ENCODE data around the gene PXMP2.

PXMP2 gene

GRCh38 chr12:132707241-132707640 lies 19.9 kb downstream of the PXMP2 start:
- DNase-seq: peak; percentile 65
- no peak overlapping the region for H3K27ac ChIP-seq (ENCODE audit: low read depth, low read length)
- H3K4ac ChIP-seq (ENCODE audit: low read depth, low read length): no peak overlapping the region
- H3K4me2 ChIP-seq (ENCODE audit: low read length): no peak overlapping the region
- no peak overlapping the region for H2BK5ac ChIP-seq (ENCODE audit: low read length)
- WGBS (ENCODE audit: extremely low coverage, insufficient coverage, low lambda C conversion rate): no CpG with 5 or more reads among the region's 6 CpGs
- H3K18ac ChIP-seq (ENCODE audit: low read length): no peak overlapping the region
- no peak overlapping the region for H2BK15ac ChIP-seq (replicated peaks; ENCODE audit: low read depth)
- no peak overlapping the region for H4K8ac ChIP-seq (ENCODE audit: low read depth, low read length)
- H3K56ac ChIP-seq (ENCODE audit: low read length): no peak overlapping the region
- H3K4me3 ChIP-seq (ENCODE audit: low read length): no peak overlapping the region
- H3K27me3 ChIP-seq (ENCODE audit: insufficient read depth, low read length, poor library complexity): no peaks in the 10 kb centered on the region
- no peaks in the 10 kb centered on the region for H3K36me3 ChIP-seq (ENCODE audit: control insufficient read depth, insufficient read depth, low read length)
- H3K9ac ChIP-seq (ENCODE audit: low read length): no peak overlapping the region
- no peaks in the 10 kb centered on the region for H3K4me1 ChIP-seq (ENCODE audit: control insufficient read depth, low read depth, low read length)
- H3K79me1 ChIP-seq (ENCODE audit: low read length): peaks cover 3% of the 10 kb centered on the region
- H2BK120ac ChIP-seq (ENCODE audit: low read depth, low read length): no peak overlapping the region
- H3K23ac ChIP-seq (ENCODE audit: low read length): no peak overlapping the region
- H3K79me2 ChIP-seq (ENCODE audit: control insufficient read depth, insufficient read depth, low read length): peaks cover 10% of the 10 kb centered on the region
- no peak overlapping the region for H4K5ac ChIP-seq (ENCODE audit: low read length)
- no peak overlapping the region for H2AK5ac ChIP-seq (ENCODE audit: low read length)

GRCh38 chr12:132708150-132708549 lies 20.8 kb downstream of the PXMP2 start:
- peaks cover 4% of the 10 kb centered on the region for H3K79me1 ChIP-seq (ENCODE audit: low read length)
- H2BK5ac ChIP-seq (ENCODE audit: low read length): no peak overlapping the region
- no peak overlapping the region for H2BK15ac ChIP-seq (replicated peaks; ENCODE audit: low read depth)
- peaks cover 13% of the 10 kb centered on the region for H3K79me2 ChIP-seq (ENCODE audit: control insufficient read depth, insufficient read depth, low read length)
- H3K4me3 ChIP-seq (ENCODE audit: low read length): no peak overlapping the region
- no peaks in the 10 kb centered on the region for H3K27me3 ChIP-seq (ENCODE audit: insufficient read depth, low read length, poor library complexity)
- no CpG with 5 or more reads among the region's 2 CpGs for WGBS (ENCODE audit: extremely low coverage, insufficient coverage, low lambda C conversion rate)
- no peak overlapping the region for H3K23ac ChIP-seq (ENCODE audit: low read length)
- H3K27ac ChIP-seq (ENCODE audit: low read depth, low read length): no peak overlapping the region
- no peaks in the 10 kb centered on the region for H3K36me3 ChIP-seq (ENCODE audit: control insufficient read depth, insufficient read depth, low read length)
- H3K4me1 ChIP-seq (ENCODE audit: control insufficient read depth, low read depth, low read length): no peaks in the 10 kb centered on the region
- H3K4me2 ChIP-seq (ENCODE audit: low read length): no peak overlapping the region
- DNase-seq: no peak
- no peak overlapping the region for H2BK120ac ChIP-seq (ENCODE audit: low read depth, low read length)
- no peak overlapping the region for H3K56ac ChIP-seq (ENCODE audit: low read length)
- H4K5ac ChIP-seq (ENCODE audit: low read length): no peak overlapping the region
- H3K4ac ChIP-seq (ENCODE audit: low read depth, low read length): no peak overlapping the region
- H3K9ac ChIP-seq (ENCODE audit: low read length): no peak overlapping the region
- H4K8ac ChIP-seq (ENCODE audit: low read depth, low read length): no peak overlapping the region
- no peak overlapping the region for H2AK5ac ChIP-seq (ENCODE audit: low read length)
- no peak overlapping the region for H3K18ac ChIP-seq (ENCODE audit: low read length)

- Histone ChIP-seq H2BK5ac (ENCODE audit: low read length) (no peak overlapping the region), H3K36me3 (ENCODE audit: control insufficient read depth, insufficient read depth, low read length) (peaks cover 4% of the 10 kb centered on the region), H2BK15ac (replicated peaks; ENCODE audit: low read depth) (no peak overlapping the region), H3K9ac (ENCODE audit: low read length) (peak overlapping the region; percentile 93), H3K27me3 (ENCODE audit: insufficient read depth, low read length, poor library complexity) (no peaks in the 10 kb centered on the region), H2AK5ac (ENCODE audit: low read length) (peak overlapping the region; percentile 51), H3K18ac (ENCODE audit: low read length) (peak overlapping the region; percentile 2), H3K56ac (ENCODE audit: low read length) (peak overlapping the region; percentile 96), H3K4me3 (ENCODE audit: low read length) (peak overlapping the region; percentile 84), H4K8ac (ENCODE audit: low read depth, low read length) (no peak overlapping the region), H3K4ac (ENCODE audit: low read depth, low read length) (peak overlapping the region; percentile 17), H2BK120ac (ENCODE audit: low read depth, low read length) (no peak overlapping the region), H4K5ac (ENCODE audit: low read length) (no peak overlapping the region), H3K79me2 (ENCODE audit: control insufficient read depth, insufficient read depth, low read length) (peaks cover 26% of the 10 kb centered on the region), H3K4me1 (ENCODE audit: control insufficient read depth, low read depth, low read length) (no peaks in the 10 kb centered on the region), H3K23ac (ENCODE audit: low read length) (peak overlapping the region; percentile 94), H3K79me1 (ENCODE audit: low read length) (peaks cover 10% of the 10 kb centered on the region), H3K27ac (ENCODE audit: low read depth, low read length) (peak overlapping the region; percentile 51), H3K4me2 (ENCODE audit: low read length) (peak overlapping the region; percentile 87)
- DNase-seq: no peak
- WGBS (ENCODE audit: extremely low coverage, insufficient coverage, low lambda C conversion rate): no CpG with 5 or more reads among the region's 26 CpGs
These were observed 22.6 kb downstream of the PXMP2 start for GRCh38 chr12:132710043-132710404.

GRCh38 chr12:132710405-132711079 lies 23.2 kb downstream of the PXMP2 start, which contains the start of gene PGAM5:
Gene PGAM5, plus strand, starts transcription at chr12:132710842. Its CDS starts 35 bp downstream, at chr12:132710877.
- DNase-seq: peak; percentile 87
- Histone ChIP-seq H3K4ac (ENCODE audit: low read depth, low read length) (peak within 1 kb of the TSS; percentile 41), H3K4me3 (ENCODE audit: low read length) (peak within 1 kb of the TSS; percentile 84), H3K4me1 (ENCODE audit: control insufficient read depth, low read depth, low read length) (no peaks in the 10 kb centered on the region), H3K18ac (ENCODE audit: low read length) (peak within 1 kb of the TSS; percentile 78), H3K79me1 (ENCODE audit: low read length) (peaks cover 10% of the 10 kb centered on the region), H3K27me3 (ENCODE audit: insufficient read depth, low read length, poor library complexity) (no peaks in the 10 kb centered on the region), H4K8ac (ENCODE audit: low read depth, low read length) (no peak within 1 kb of the TSS), H3K27ac (ENCODE audit: low read depth, low read length) (peak within 1 kb of the TSS; percentile 52), H3K4me2 (ENCODE audit: low read length) (peak within 1 kb of the TSS; percentile 87), H3K79me2 (ENCODE audit: control insufficient read depth, insufficient read depth, low read length) (peaks cover 26% of the 10 kb centered on the region), H3K9ac (ENCODE audit: low read length) (peak within 1 kb of the TSS; percentile 93), H2AK5ac (ENCODE audit: low read length) (peak within 1 kb of the TSS; percentile 51), H3K23ac (ENCODE audit: low read length) (peak within 1 kb of the TSS; percentile 94), H3K56ac (ENCODE audit: low read length) (peak within 1 kb of the TSS; percentile 96), H4K5ac (ENCODE audit: low read length) (no peak within 1 kb of the TSS), H2BK120ac (ENCODE audit: low read depth, low read length) (no peak within 1 kb of the TSS), H2BK15ac (replicated peaks; ENCODE audit: low read depth) (no peak within 1 kb of the TSS), H2BK5ac (ENCODE audit: low read length) (no peak within 1 kb of the TSS), H3K36me3 (ENCODE audit: control insufficient read depth, insufficient read depth, low read length) (peaks cover 4% of the 10 kb centered on the region)
- WGBS (ENCODE audit: extremely low coverage, insufficient coverage, low lambda C conversion rate): no CpG with 5 or more reads among the region's 94 CpGs

- Histone ChIP-seq H2BK120ac (ENCODE audit: low read depth, low read length) (no peak overlapping the region), H3K4me3 (ENCODE audit: low read length) (peak overlapping the region; percentile 84), H3K4me1 (ENCODE audit: control insufficient read depth, low read depth, low read length) (no peaks in the 10 kb centered on the region), H4K5ac (ENCODE audit: low read length) (no peak overlapping the region), H3K79me1 (ENCODE audit: low read length) (peaks cover 10% of the 10 kb centered on the region), H3K56ac (ENCODE audit: low read length) (peak overlapping the region; percentile 96), H3K4me2 (ENCODE audit: low read length) (peak overlapping the region; percentile 56), H2BK15ac (replicated peaks; ENCODE audit: low read depth) (no peak overlapping the region), H3K9ac (ENCODE audit: low read length) (peak overlapping the region; percentile 93), H3K23ac (ENCODE audit: low read length) (no peak overlapping the region), H3K36me3 (ENCODE audit: control insufficient read depth, insufficient read depth, low read length) (peaks cover 4% of the 10 kb centered on the region), H3K79me2 (ENCODE audit: control insufficient read depth, insufficient read depth, low read length) (peaks cover 26% of the 10 kb centered on the region), H3K27me3 (ENCODE audit: insufficient read depth, low read length, poor library complexity) (no peaks in the 10 kb centered on the region), H4K8ac (ENCODE audit: low read depth, low read length) (no peak overlapping the region), H3K27ac (ENCODE audit: low read depth, low read length) (peak overlapping the region; percentile 52), H3K18ac (ENCODE audit: low read length) (peak overlapping the region; percentile 78), H2AK5ac (ENCODE audit: low read length) (no peak overlapping the region), H2BK5ac (ENCODE audit: low read length) (no peak overlapping the region), H3K4ac (ENCODE audit: low read depth, low read length) (peak overlapping the region; percentile 41)
- DNase-seq: peak; percentile 29
- no CpG with 5 or more reads among the region's 59 CpGs for WGBS (ENCODE audit: extremely low coverage, insufficient coverage, low lambda C conversion rate)
These were observed 23.9 kb downstream of the PXMP2 start for GRCh38 chr12:132711080-132711843.

Measured in mesendoderm (in vitro differentiated cells).